ENCODE data around the gene SYNM.
A peak's percentile ranks its signal among the peaks of the same experiment; 100 is the strongest.

The SYNM gene

GRCh38 chr15:99097441-99098410, 7.2 kb upstream of the SYNM start:
- Histone ChIP-seq H3K9ac (ENCODE audit: insufficient read length, low read depth) (no peak overlapping the region), H3K27me3 (ENCODE audit: insufficient read depth, insufficient read length) (peaks cover 29% of the 10 kb centered on the region), H3K9me3 (ENCODE audit: insufficient read depth, low read length) (no peaks in the 10 kb centered on the region), H3K4me3 (ENCODE audit: insufficient read length, low read depth) (no peak overlapping the region), H3K4me1 (ENCODE audit: insufficient read depth, insufficient read length) (peaks cover 15% of the 10 kb centered on the region), H3K36me3 (ENCODE audit: insufficient read depth, insufficient read length, low read length) (no peaks in the 10 kb centered on the region)
- no peak for DNase-seq (ENCODE audit: low read depth, low spot score)
- TF ChIP-seq SUZ12 (IDR thresholded peaks at IDR 0.05; ENCODE audit: extremely low read depth, insufficient read depth, insufficient read length) = no peak
- TF ChIP-seq YY1 (IDR thresholded peaks at IDR 0.05; ENCODE audit: insufficient read depth, insufficient read length) = no peak
- no peak for TF ChIP-seq ZNF274 (IDR thresholded peaks at IDR 0.05; ENCODE audit: low read depth, low read length)

DNA sequence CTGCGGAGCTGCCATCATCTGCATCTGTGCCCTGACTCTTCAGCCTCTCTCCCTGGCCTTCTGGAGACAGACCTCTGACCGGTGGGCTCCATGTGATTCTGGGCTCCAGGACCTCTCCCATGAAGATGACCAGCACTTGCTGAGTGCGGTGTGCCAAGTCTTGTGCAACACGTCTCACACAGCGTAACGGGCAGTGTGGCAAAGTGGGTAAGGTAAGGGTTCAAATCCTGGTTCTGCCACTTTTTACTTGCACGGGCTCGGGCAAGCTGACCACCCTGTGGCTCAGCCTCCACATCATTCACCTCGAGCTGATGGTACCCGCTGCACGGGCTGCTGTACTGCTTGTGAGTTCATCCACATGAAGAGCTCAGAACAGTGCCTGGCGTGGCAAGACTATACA, 6.5 kb upstream of the SYNM start:
- Histone ChIP-seq H3K36me3 (ENCODE audit: insufficient read depth, insufficient read length, low read length) (no peaks in the 10 kb centered on the region), H3K27me3 (ENCODE audit: insufficient read depth, insufficient read length) (peaks cover 29% of the 10 kb centered on the region), H3K4me3 (ENCODE audit: insufficient read length, low read depth) (no peak overlapping the region), H3K9ac (ENCODE audit: insufficient read length, low read depth) (no peak overlapping the region), H3K9me3 (ENCODE audit: insufficient read depth, low read length) (no peaks in the 10 kb centered on the region), H3K4me1 (ENCODE audit: insufficient read depth, insufficient read length) (peaks cover 18% of the 10 kb centered on the region)
- no peak for DNase-seq (ENCODE audit: low read depth, low spot score)
- TF ChIP-seq YY1 (IDR thresholded peaks at IDR 0.05; ENCODE audit: insufficient read depth, insufficient read length) = no peak

- Histone ChIP-seq H3K9ac (ENCODE audit: insufficient read length, low read depth) (no peak overlapping the region), H3K9me3 (ENCODE audit: insufficient read depth, low read length) (no peaks in the 10 kb centered on the region), H3K27me3 (ENCODE audit: insufficient read depth, insufficient read length) (peaks cover 29% of the 10 kb centered on the region), H3K36me3 (ENCODE audit: insufficient read depth, insufficient read length, low read length) (no peaks in the 10 kb centered on the region), H3K4me1 (ENCODE audit: insufficient read depth, insufficient read length) (peaks cover 18% of the 10 kb centered on the region), H3K4me3 (ENCODE audit: insufficient read length, low read depth) (no peak overlapping the region)
- TF ChIP-seq SUZ12 (IDR thresholded peaks at IDR 0.05; ENCODE audit: extremely low read depth, insufficient read depth, insufficient read length) = no peak
- TF ChIP-seq YY1 (IDR thresholded peaks at IDR 0.05; ENCODE audit: insufficient read depth, insufficient read length) = no peak
- no peak for TF ChIP-seq ZNF274 (IDR thresholded peaks at IDR 0.05; ENCODE audit: low read depth, low read length)
- no peak for DNase-seq (ENCODE audit: low read depth, low spot score)
Measured at GRCh38 chr15:99098991-99099390, 5.9 kb upstream of the SYNM start.

DNA sequence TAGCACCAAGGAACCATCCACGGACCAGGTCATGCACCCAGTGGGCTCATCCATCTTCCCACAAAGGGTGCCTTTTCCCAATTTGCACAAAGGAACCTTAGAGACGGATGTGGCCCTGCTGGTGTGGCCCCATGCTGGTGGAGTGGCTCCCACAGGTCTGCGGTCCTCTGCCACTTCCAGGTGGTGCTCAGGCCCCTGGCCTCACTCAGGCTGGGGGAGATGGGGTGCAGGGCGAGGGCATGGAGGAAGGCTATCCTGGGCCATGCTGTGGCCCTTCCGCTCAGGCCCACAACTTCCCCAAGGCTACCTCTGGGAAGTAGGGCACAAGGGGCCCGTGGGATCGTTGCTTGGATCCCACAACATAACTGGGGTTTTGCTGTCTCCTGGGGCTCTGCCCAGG, 5.2 kb upstream of the SYNM start:
- TF ChIP-seq SUZ12 (IDR thresholded peaks at IDR 0.05; ENCODE audit: extremely low read depth, insufficient read depth, insufficient read length) (no peak), YY1 (IDR thresholded peaks at IDR 0.05; ENCODE audit: insufficient read depth, insufficient read length) (no peak), ZNF274 (IDR thresholded peaks at IDR 0.05; ENCODE audit: low read depth, low read length) (no peak)
- Histone ChIP-seq H3K36me3 (ENCODE audit: insufficient read depth, insufficient read length, low read length) (no peaks in the 10 kb centered on the region), H3K9ac (ENCODE audit: insufficient read length, low read depth) (no peak overlapping the region), H3K4me1 (ENCODE audit: insufficient read depth, insufficient read length) (peaks cover 18% of the 10 kb centered on the region), H3K9me3 (ENCODE audit: insufficient read depth, low read length) (no peaks in the 10 kb centered on the region), H3K27me3 (ENCODE audit: insufficient read depth, insufficient read length) (peaks cover 29% of the 10 kb centered on the region), H3K4me3 (ENCODE audit: insufficient read length, low read depth) (no peak overlapping the region)
- no peak for DNase-seq (ENCODE audit: low read depth, low spot score)

GRCh38 chr15:99100245-99101173, 4.4 kb upstream of the SYNM start:
- peak; percentile 53 for TF ChIP-seq SUZ12 (IDR thresholded peaks at IDR 0.05; ENCODE audit: extremely low read depth, insufficient read depth, insufficient read length)
- no peak for TF ChIP-seq ZNF274 (IDR thresholded peaks at IDR 0.05; ENCODE audit: low read depth, low read length)
- no peak for TF ChIP-seq YY1 (IDR thresholded peaks at IDR 0.05; ENCODE audit: insufficient read depth, insufficient read length)
- DNase-seq (ENCODE audit: low read depth, low spot score) = peak; percentile 70
- Histone ChIP-seq H3K36me3 (ENCODE audit: insufficient read depth, insufficient read length, low read length) (no peaks in the 10 kb centered on the region), H3K4me3 (ENCODE audit: insufficient read length, low read depth) (peak overlapping the region; percentile 27), H3K4me1 (ENCODE audit: insufficient read depth, insufficient read length) (peaks cover 18% of the 10 kb centered on the region), H3K9ac (ENCODE audit: insufficient read length, low read depth) (peak overlapping the region; percentile 69), H3K27me3 (ENCODE audit: insufficient read depth, insufficient read length) (peaks cover 29% of the 10 kb centered on the region), H3K9me3 (ENCODE audit: insufficient read depth, low read length) (no peaks in the 10 kb centered on the region)

GRCh38 chr15:99101501-99101900, 3.4 kb upstream of the SYNM start:
- Histone ChIP-seq H3K9ac (ENCODE audit: insufficient read length, low read depth) (no peak overlapping the region), H3K4me1 (ENCODE audit: insufficient read depth, insufficient read length) (peaks cover 12% of the 10 kb centered on the region), H3K36me3 (ENCODE audit: insufficient read depth, insufficient read length, low read length) (no peaks in the 10 kb centered on the region), H3K4me3 (ENCODE audit: insufficient read length, low read depth) (no peak overlapping the region), H3K27me3 (ENCODE audit: insufficient read depth, insufficient read length) (peaks cover 36% of the 10 kb centered on the region), H3K9me3 (ENCODE audit: insufficient read depth, low read length) (no peaks in the 10 kb centered on the region)
- TF ChIP-seq ZNF274 (IDR thresholded peaks at IDR 0.05; ENCODE audit: low read depth, low read length) (no peak), YY1 (IDR thresholded peaks at IDR 0.05; ENCODE audit: insufficient read depth, insufficient read length) (no peak), SUZ12 (IDR thresholded peaks at IDR 0.05; ENCODE audit: extremely low read depth, insufficient read depth, insufficient read length) (no peak)
- no peak for DNase-seq (ENCODE audit: low read depth, low spot score)

Data from NT2/D1 (cell line).